AG08395 (cell line): ENCODE data around the gene ADAMTS16.
"Not testable (repeated sequence)": the region's sequence is repeated elsewhere in the genome, so short reads cannot be mapped to it uniquely, and the experiment has no call there.

Experiments used
- DNase-seq: peaks from one replicate; pipeline ENCODE4 v3.0.0; 2012; ENCODE audit warnings: mixed read lengths, low spot score

The ADAMTS16 gene, protein sequence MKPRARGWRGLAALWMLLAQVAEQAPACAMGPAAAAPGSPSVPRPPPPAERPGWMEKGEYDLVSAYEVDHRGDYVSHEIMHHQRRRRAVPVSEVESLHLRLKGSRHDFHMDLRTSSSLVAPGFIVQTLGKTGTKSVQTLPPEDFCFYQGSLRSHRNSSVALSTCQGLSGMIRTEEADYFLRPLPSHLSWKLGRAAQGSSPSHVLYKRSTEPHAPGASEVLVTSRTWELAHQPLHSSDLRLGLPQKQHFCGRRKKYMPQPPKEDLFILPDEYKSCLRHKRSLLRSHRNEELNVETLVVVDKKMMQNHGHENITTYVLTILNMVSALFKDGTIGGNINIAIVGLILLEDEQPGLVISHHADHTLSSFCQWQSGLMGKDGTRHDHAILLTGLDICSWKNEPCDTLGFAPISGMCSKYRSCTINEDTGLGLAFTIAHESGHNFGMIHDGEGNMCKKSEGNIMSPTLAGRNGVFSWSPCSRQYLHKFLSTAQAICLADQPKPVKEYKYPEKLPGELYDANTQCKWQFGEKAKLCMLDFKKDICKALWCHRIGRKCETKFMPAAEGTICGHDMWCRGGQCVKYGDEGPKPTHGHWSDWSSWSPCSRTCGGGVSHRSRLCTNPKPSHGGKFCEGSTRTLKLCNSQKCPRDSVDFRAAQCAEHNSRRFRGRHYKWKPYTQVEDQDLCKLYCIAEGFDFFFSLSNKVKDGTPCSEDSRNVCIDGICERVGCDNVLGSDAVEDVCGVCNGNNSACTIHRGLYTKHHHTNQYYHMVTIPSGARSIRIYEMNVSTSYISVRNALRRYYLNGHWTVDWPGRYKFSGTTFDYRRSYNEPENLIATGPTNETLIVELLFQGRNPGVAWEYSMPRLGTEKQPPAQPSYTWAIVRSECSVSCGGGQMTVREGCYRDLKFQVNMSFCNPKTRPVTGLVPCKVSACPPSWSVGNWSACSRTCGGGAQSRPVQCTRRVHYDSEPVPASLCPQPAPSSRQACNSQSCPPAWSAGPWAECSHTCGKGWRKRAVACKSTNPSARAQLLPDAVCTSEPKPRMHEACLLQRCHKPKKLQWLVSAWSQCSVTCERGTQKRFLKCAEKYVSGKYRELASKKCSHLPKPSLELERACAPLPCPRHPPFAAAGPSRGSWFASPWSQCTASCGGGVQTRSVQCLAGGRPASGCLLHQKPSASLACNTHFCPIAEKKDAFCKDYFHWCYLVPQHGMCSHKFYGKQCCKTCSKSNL

GRCh38 chr5:5139777-5140478, at the start of gene ADAMTS16:
ADAMTS16 (plus strand) TSS chr5:5140330; CDS start chr5:5140468, 138 bp downstream.
- no peak for DNase-seq

DNA sequence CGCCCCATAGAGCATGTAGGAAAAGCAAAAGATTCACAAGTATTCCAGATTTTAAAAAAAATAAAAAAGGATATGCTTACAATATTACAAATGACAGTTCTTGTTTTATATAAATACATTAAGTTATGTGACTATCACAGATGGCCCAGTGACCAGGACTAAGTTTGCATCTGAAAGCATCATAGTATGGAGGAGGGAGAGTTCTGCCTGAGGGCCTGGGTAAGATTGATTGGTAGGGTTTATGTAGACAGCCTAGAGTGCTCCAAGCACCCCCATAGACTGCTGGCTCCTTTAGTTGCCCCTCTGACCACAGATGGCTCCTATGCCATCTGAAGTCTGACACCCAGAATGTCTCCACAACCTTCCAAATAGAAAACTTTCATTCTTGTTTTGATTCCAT, 48.0 kb upstream of the ADAMTS16 start:
- no peak for DNase-seq

GRCh38 chr5:5100635-5101034, 39.5 kb upstream of the ADAMTS16 start:
- no peak for DNase-seq

- DNase-seq: no peak
These were observed 38.5 kb upstream of the ADAMTS16 start for GRCh38 chr5:5101676-5102075.

GRCh38 chr5:5103245-5103644, 36.9 kb upstream of the ADAMTS16 start:
- DNase-seq: no peak

DNA sequence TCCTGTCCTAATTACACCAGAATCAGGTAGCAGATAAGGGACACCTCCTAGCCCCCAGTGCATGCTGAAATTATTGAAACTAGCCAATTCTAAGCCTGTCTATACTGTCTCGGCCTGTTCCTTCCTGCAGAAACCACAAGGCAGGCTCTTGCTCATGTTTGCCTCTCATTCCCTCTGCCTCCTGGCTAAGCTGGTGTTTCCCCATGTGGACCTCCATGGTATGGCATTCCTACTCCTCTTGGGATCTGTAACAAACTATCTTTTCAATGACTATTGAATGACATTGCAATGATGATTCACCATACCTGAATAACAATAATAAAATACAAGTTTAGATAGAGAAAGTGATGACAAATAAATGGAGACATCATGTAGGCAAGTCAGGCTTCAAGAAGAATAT, 35.6 kb upstream of the ADAMTS16 start:
- DNase-seq: no peak

DNA sequence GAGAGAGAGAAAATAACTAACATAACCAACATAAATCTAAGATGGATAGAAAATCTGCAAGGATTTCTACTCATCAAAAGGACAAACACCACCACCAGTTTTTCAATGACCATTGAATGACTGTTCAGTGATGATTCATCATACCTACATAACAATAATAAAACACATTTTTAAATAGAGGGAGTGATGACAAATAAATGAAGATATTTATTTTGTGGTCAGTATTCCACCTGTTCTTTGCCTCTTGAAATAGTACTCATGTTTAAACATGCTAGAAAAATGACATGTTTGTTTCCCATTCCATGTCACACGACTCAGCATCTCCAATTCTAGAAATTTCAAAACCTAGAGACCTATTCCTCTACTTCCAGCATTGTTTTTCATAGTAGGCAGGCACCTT, 34.6 kb upstream of the ADAMTS16 start:
- no peak for DNase-seq

- DNase-seq: no peak
These were observed 23.2 kb upstream of the ADAMTS16 start for GRCh38 chr5:5116956-5117355.

- no peak for DNase-seq
These were observed 17.4 kb upstream of the ADAMTS16 start for GRCh38 chr5:5122776-5123175.

- DNase-seq: no peak
These were observed 15.9 kb upstream of the ADAMTS16 start for GRCh38 chr5:5124231-5124630.

GRCh38 chr5:5126444-5126843, 13.7 kb upstream of the ADAMTS16 start:
- peak; percentile 74 for DNase-seq

GRCh38 chr5:5128766-5129165, 11.4 kb upstream of the ADAMTS16 start:
- no peak for DNase-seq

GRCh38 chr5:5132234-5132633, 7.9 kb upstream of the ADAMTS16 start:
- no peak for DNase-seq

GRCh38 chr5:5132693-5133295, 7.3 kb upstream of the ADAMTS16 start:
- DNase-seq: no peak

DNA sequence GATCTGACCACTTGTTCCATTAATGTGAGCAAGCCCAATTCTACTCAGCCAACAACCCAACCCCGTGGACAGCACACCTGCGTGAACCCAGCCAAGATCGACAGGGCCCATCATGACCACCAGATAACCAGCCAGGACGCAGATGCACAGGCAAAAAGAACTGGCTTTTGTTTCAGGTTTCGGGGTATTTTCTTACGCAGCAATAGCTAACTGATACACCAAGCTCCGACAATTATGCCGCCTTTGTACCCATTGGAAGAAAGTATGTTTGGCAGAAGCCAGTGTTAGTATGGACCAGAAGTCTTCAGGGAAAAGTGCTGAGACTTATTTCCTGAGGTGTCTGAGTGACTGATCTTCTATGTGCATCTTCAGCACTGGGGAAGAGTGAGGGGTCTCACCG, 6.0 kb upstream of the ADAMTS16 start:
- DNase-seq: no peak

DNA sequence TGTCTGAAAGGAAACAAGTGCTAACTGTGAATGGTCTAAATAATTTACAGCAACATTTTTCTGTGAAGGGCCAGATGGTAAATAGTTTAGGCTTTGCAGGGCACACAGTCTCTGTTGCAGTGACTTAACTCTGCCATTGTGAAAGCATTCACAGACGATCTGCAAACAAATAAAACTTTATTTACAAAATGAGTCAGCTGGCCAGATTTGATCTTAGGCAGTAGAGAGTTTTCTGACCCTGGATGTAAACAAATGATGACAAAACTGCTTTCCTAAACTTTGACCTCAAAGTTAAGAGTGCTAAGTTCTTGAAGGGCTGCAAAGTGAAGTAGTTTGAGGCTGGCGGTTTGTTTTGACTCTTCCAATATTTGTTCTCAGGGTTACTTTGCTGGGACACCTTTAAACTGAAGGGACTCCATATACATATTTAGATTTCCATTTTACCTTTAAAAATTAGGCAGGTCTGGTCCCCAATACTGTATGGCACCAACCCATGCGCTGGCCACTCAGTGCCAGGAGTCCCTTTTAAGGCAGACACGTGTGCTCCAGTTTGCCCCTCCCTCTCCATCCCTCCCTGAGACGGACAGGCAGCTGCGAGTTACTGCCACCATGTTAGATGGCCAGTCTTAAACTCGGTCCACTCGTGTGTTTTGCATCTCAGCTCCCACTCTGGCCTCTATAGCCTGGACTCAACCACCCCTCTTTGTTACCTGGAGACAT, 4.0 kb upstream of the ADAMTS16 start:
- no peak for DNase-seq

DNA sequence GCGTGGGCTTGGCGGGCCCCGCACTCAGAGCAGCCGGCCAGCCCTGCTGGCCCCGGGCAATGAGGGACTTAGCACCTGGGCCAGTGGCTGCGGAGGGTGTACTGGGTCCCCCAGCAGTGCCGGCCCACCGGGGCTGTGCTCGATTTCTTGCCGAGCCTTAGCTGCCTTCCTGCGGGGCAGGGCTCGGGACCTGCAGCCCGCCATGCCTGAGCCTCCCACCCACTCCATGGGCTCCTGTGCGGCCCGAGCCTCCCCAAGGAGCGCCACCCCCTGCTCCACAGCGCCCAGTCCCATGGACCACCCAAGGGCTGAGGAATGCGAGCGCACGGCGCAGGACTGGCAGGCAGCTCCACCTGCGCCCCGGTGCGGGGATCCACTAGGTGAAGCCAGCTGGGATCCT, 2.3 kb upstream of the ADAMTS16 start:
- DNase-seq: not testable (repeated sequence)

DNA sequence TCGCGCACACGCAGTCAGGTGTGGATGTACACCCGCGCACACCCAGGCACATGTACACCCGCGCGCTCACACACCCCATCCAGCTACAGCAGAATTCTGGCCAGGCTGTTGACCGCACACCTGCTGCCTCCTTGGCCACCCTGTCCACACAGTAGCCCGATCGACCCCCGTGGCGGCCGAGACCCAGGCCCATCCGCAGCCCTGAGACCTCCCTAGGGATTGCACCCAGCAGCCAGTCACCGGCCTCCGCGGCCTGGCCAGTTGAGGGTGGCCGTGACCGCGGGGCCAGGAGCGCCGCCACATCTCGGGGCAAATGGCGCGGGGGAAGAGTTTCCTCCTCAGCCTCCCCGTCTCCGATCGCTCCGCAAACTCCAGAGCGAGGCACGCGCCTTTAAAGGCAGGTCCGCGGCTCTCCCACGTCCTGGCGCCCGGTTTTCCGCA, 774 bp upstream of the ADAMTS16 start:
- DNase-seq: no peak

DNA sequence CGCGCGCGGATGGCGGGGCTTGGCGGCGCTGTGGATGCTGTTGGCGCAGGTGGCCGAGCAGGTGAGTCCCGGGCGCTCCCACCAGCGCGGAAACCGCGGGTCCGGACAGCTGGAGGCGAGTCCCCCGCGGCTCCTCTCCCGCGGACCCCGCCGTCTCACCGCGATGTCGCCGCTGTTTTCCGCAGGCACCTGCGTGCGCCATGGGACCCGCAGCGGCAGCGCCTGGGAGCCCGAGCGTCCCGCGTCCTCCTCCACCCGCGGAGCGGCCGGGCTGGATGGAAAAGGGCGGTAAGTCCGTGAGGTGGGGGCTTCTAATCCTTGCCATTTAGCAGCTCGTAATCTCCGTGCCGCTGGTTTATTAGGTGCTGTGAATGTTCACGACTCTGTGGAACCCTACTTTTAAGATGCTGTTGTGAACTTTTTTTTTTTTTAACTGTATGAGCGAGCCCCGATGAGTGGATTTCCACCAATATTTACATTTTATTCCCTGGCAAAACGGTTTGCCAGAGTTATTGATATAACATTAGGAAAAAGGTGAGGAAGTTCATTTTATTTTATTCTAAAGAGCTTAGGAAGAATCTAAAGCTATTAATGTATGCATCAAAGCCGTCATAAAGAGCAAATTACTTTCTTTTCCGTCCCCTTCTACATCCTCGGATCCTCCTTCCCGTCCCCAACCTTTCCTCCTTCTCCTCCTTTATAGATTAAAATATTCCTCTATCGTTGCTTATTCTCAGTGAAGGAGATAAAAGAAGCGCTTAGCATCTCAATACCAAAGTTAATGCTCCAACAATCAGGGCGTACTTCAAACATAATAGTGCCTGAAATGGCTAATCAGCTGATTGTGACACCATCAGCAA, 579 bp downstream of the ADAMTS16 start:
- DNase-seq: no peak

DNA sequence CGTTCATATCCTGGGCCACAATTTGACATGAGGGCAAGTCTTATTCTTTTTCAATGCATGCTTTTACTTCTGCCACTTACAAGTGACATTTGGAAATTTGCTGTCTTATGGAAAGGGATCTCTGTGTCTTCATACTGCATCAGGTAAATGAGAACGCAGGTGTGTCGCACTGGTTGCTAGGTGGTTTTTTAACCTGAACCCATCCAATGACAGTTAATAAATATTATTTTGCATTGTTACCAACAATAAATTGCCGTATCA, 1.1 kb downstream of the ADAMTS16 start:
- no peak for DNase-seq
